OCI-LY7 (cell line): ENCODE results near the gene SV2B. TPM values are rescaled to one million over a fixed set of nuclear protein-coding genes. Genes with fewer than 3 reads are reported as not detected.

ENCODE experiments used
- BruUV-seq: library from RNA; stranded (reverse); fragments of 400-500 nt; replicated peaks from 2 replicates; lab custom pipeline; 2021; lab: Mats Ljungman, UMichigan
- CTCF ChIA-PET: fragments of 300-600 bp; sonication (Branson Sonifier 250); formaldehyde crosslinking; loops from one replicate; lab custom pipeline; 2022; ENCODE audit warnings: antibody characterized with exemption; ENCODE audit not compliant: unreplicated experiment; lab: Charles Lee
- POLR2A ChIA-PET: fragments of 300-600 bp; sonication (Branson Sonifier 250); formaldehyde crosslinking; loops from one replicate; lab custom pipeline; 2022; ENCODE audit warnings: antibody characterized with exemption; lab: Charles Lee
- DNase-seq: peaks from one replicate; pipeline ENCODE4 v3.0.0-alpha.2; 2015; ENCODE audit warnings: low spot score
- H2AFZ ChIP-seq: fragments of 200-600 bp; sonication (generic), shearing (Covaris generic); 2 replicates; pipeline ENCODE4 v1.6.1; 2014; ENCODE audit warnings: mild to moderate bottlenecking, antibody characterized with exemption, low read length, moderate library complexity
- H3K27ac ChIP-seq: fragments of 200-600 bp; sonication (generic); 2 replicates; pipeline ENCODE4 v1.5.1; 2014; ENCODE audit warnings: mixed run types, low read depth, mild to moderate bottlenecking, moderate library complexity, low read length, inconsistent platforms; ENCODE audit not compliant: poor library complexity, severe bottlenecking
- H3K36me3 ChIP-seq: fragments of 200-600 bp; sonication (generic); 2 replicates; pipeline ENCODE4 v1.6.1; 2014; ENCODE audit warnings: mild to moderate bottlenecking, antibody characterized with exemption, low read length, moderate library complexity, mixed read lengths; ENCODE audit not compliant: insufficient read depth
- H3K4me1 ChIP-seq: fragments of 200-600 bp; sonication (generic); 2 replicates; pipeline ENCODE4 v1.5.1; 2014; ENCODE audit warnings: mild to moderate bottlenecking, low read length; ENCODE audit not compliant: insufficient read depth, poor library complexity, severe bottlenecking
- H3K4me2 ChIP-seq: fragments of 200-600 bp; sonication (generic); 2 replicates; pipeline ENCODE4 v1.6.1; 2014; ENCODE audit warnings: mild to moderate bottlenecking, low read length
- H3K4me3 ChIP-seq: fragments of 200-600 bp; sonication (generic); 2 replicates; pipeline ENCODE4 v1.5.1; 2014; ENCODE audit warnings: mild to moderate bottlenecking, low read depth, low read length; ENCODE audit not compliant: poor library complexity, severe bottlenecking
- H3K79me2 ChIP-seq: fragments of 200-600 bp; sonication (generic); 2 replicates; pipeline ENCODE4 v1.6.1; 2016; ENCODE audit warnings: low read depth, mild to moderate bottlenecking, low read length, moderate library complexity, mixed read lengths; ENCODE audit not compliant: insufficient read depth
- H3K9me2 ChIP-seq: fragments of 200-600 bp; sonication (generic); 2 replicates; pipeline ENCODE4 v1.6.1; 2016; ENCODE audit warnings: mild to moderate bottlenecking, low read length, mixed read lengths; ENCODE audit not compliant: insufficient read depth
- H3K9me3 ChIP-seq: fragments of 200-600 bp; sonication (generic); 2 replicates; pipeline ENCODE4 v1.6.1; 2014; ENCODE audit warnings: mild to moderate bottlenecking, mixed run types, low read length, mixed read lengths
- H4K20me1 ChIP-seq: fragments of 200-600 bp; sonication (generic); 2 replicates; pipeline ENCODE4 v1.6.1; 2014; ENCODE audit warnings: mild to moderate bottlenecking, antibody characterized with exemption, low read length, moderate library complexity, mixed read lengths; ENCODE audit not compliant: insufficient read depth
- EZH2phosphoT487 ChIP-seq: fragments of 200-600 bp; sonication (generic); IDR thresholded peaks from 2 replicates; pipeline ENCODE4 v1.6.1; 2018; ENCODE audit warnings: low read depth, borderline replicate concordance, mild to moderate bottlenecking, mixed run types, antibody characterized with exemption, low read length, moderate library complexity, mixed read lengths
- intact Hi-C: fragments of 100-400 bp; cut with micrococcal nuclease; formaldehyde crosslinking; loops from one replicate; pipeline ENCODE4 v1.10.0; 2022; ENCODE audit not compliant: unreplicated experiment
- total RNA-seq, 2 experiments: library from RNA; depleted of rRNA in 1 of 2; stranded (reverse); fragments of >200 nt in 1 of 2; shearing (Covaris generic) in 1 of 2; gene quantifications; 2 replicates each; pipeline ENCODE4 v1.2.3, GENCODE V29; 2014 to 2022
- TF ChIP-seq, protein P1 (sequence below): fragments of 200-600 bp; sonication (generic); conservative IDR thresholded peaks from 2 replicates; pipeline ENCODE4 v1.5.1; 2014; ENCODE audit warnings: mild to moderate bottlenecking, antibody characterized with exemption, low read length, moderate library complexity, mixed read lengths

SV2B gene
- total RNA-seq, 2 experiments from 2014 or later: 0.15 TPM; not detected in 1

GRCh38 chr15:91117375-91117774 is 17.3 kb downstream of the SV2B start:
- Histone ChIP-seq H4K20me1 (no peaks in the 10 kb centered on the region), H3K4me1 (no peaks in the 10 kb centered on the region), H3K9me3 (no peaks in the 10 kb centered on the region), H3K4me3 (no peak overlapping the region), H3K36me3 (no peaks in the 10 kb centered on the region), H3K79me2 (no peaks in the 10 kb centered on the region), H2AFZ (no peak overlapping the region), H3K27ac (no peak overlapping the region), H3K9me2 (no peaks in the 10 kb centered on the region), H3K4me2 (no peak overlapping the region)
- POLR2A ChIA-PET: interaction anchor here (0.7 kb wide), 1 partner anchor 34 kb away, joined by 3 read pairs; no protein-coding TSS in a partner anchor
- no peak for DNase-seq
- intact Hi-C loops: no loop called here
- BruUV-seq: no TSS peak
- no peak for TF ChIP-seq EZH2phosphoT487
- TF ChIP-seq, protein P1, sequence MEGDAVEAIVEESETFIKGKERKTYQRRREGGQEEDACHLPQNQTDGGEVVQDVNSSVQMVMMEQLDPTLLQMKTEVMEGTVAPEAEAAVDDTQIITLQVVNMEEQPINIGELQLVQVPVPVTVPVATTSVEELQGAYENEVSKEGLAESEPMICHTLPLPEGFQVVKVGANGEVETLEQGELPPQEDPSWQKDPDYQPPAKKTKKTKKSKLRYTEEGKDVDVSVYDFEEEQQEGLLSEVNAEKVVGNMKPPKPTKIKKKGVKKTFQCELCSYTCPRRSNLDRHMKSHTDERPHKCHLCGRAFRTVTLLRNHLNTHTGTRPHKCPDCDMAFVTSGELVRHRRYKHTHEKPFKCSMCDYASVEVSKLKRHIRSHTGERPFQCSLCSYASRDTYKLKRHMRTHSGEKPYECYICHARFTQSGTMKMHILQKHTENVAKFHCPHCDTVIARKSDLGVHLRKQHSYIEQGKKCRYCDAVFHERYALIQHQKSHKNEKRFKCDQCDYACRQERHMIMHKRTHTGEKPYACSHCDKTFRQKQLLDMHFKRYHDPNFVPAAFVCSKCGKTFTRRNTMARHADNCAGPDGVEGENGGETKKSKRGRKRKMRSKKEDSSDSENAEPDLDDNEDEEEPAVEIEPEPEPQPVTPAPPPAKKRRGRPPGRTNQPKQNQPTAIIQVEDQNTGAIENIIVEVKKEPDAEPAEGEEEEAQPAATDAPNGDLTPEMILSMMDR: no peak
- CTCF ChIA-PET: no interaction called here

DNA sequence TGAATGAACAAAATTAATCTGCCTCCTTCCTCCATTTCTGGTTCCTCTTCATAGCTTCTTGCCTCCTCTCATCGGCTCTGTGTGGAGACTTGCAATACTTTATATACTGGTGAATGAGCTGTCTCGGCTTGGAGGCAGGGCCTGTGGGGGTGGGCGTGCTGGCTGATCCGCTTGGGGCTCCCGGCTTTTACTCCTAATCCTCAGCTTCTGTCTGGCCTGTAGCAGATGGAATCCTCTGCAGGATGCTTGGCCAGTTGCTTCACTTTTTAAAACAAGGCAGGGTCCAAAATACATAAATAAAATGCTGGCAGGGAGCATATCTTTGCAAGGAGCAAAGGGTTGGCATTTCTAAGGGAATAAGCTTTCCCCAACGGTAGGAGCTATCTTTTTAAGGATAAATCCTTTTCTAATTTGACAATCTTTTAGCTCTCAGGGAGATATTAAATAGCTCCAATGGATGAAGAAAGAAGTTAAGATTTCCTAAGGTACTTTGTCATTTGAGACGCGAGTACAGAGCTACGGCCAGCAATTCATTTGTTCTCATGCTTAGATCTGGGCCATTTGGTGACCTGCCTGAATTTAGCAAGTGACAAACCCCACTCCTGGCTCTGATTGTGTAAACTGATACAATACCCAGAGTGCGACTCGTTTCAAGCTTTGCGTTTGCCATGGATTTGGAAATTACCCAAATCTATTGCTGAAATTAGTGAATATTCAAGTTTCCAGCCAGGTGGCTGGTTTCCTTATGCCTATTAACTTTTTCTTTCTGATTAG is 18.9 kb downstream of the SV2B start:
- BruUV-seq: no TSS peak
- TF ChIP-seq EZH2phosphoT487: no peak
- TF ChIP-seq, protein P1: no peak
- CTCF ChIA-PET: no interaction called here

GRCh38 chr15:91122296-91122695 is 22.2 kb downstream of the SV2B start:
- no TSS peak for BruUV-seq
- Histone ChIP-seq H2AFZ (no peak overlapping the region), H4K20me1 (no peaks in the 10 kb centered on the region), H3K4me3 (no peak overlapping the region), H3K79me2 (no peaks in the 10 kb centered on the region), H3K4me2 (no peak overlapping the region), H3K27ac (no peak overlapping the region), H3K36me3 (no peaks in the 10 kb centered on the region), H3K9me3 (no peaks in the 10 kb centered on the region), H3K4me1 (no peaks in the 10 kb centered on the region), H3K9me2 (no peaks in the 10 kb centered on the region)
- CTCF ChIA-PET: no interaction called here
- DNase-seq: no peak
- intact Hi-C loops: no loop called here
- TF ChIP-seq, protein P1: no peak
- no peak for TF ChIP-seq EZH2phosphoT487
- POLR2A ChIA-PET: interaction anchor here (0.5 to 0.8 kb wide), 2 partner anchors 13 to 179 kb away, joined by 3 read pairs; no protein-coding TSS in a partner anchor

More for the DNA sequence above, 18.9 kb downstream of the SV2B start:
- DNase-seq: no peak
- no peaks in the 10 kb centered on the region for H3K79me2 ChIP-seq
- H3K4me2 ChIP-seq: no peak overlapping the region
- no peaks in the 10 kb centered on the region for H4K20me1 ChIP-seq
- H3K4me1 ChIP-seq: no peaks in the 10 kb centered on the region
- no peaks in the 10 kb centered on the region for H3K9me2 ChIP-seq
- H3K9me3 ChIP-seq: no peaks in the 10 kb centered on the region
- H3K36me3 ChIP-seq: no peaks in the 10 kb centered on the region
- POLR2A ChIA-PET: interaction anchor here (0.5 kb wide), 1 partner anchor 87 kb away, joined by 3 read pairs; no protein-coding TSS in a partner anchor
- no peak overlapping the region for H3K4me3 ChIP-seq
- H3K27ac ChIP-seq: no peak overlapping the region
- H2AFZ ChIP-seq: no peak overlapping the region
- intact Hi-C loops: no loop called here
